ENCODE measurements around the gene CRYZL1.

- TF ChIP-seq POLR2AphosphoS5 (IDR thresholded peaks at IDR 0.05): no peak
- TF ChIP-seq CTCF (IDR thresholded peaks at IDR 0.05): no peak
- no peak for TF ChIP-seq POLR2A (IDR thresholded peaks at IDR 0.05)
Observed at GRCh38 chr21:33658919-33659567, 17.5 kb upstream of the CRYZL1 start.

All from gastroesophageal sphincter (tissue), 3 donors.